Endometrial microvascular endothelial cells (primary cell): ENCODE measurements around the gene ABCG1. TPM values are rescaled to one million over a fixed set of nuclear protein-coding genes. Genes with fewer than 3 reads are reported as not detected.

Experiments
- in situ Hi-C: cut with HindIII; loops from 2 replicates; pipeline ENCODE4 v1.10.0; 2017; ENCODE audit warnings: low sequenced_read_pairs, low pct_unique_long_range_greater_than_20kb; ENCODE audit errors: inconsistent ontology term
- total RNA-seq: library from RNA; depleted of rRNA; stranded (reverse); fragments of >200 nt; gene quantifications from one replicate; pipeline ENCODE4 v1.2.3, GENCODE V29; 2015; ENCODE audit errors: inconsistent ontology term

ABCG1 gene
- total RNA-seq, 1 donor from 2014 or later, result 6.0 TPM

DNA sequence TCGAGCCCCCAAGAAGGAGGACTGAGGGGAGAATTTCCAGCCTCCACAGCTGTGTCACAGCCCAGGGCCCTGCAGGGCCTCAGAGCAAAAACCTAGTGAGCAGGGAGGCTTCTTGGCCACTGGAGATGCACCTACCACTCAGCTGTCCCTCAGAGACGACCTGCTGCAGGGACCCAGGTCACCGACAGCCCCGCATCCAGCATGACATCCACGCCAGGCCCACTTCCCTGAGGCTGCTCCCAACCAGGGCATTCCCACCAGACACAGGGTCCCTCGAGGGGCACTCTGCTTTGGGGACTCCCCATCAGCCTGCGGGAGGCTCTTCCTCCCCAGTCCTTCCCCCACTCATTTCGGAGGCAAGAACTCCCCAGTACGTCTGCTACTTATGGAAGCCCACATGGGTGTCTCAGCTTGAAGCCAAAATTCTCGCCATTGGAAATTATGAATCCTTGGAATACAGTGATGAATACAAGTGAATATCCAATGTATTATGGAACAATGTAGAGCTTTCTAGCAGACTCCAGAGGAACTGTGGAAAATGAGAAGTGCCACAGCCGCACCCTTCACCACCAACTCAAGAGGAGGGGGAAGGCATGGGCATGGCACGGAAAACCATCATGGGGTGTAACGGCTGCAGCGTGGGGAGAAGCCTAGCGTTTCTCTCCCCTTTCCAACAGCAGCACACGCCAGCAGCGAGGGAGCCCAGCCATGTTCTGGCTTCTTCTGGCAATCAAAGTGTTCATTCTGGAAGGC lies 89.4 kb downstream of the ABCG1 start:
- in situ Hi-C loops, result no loop called here

DNA sequence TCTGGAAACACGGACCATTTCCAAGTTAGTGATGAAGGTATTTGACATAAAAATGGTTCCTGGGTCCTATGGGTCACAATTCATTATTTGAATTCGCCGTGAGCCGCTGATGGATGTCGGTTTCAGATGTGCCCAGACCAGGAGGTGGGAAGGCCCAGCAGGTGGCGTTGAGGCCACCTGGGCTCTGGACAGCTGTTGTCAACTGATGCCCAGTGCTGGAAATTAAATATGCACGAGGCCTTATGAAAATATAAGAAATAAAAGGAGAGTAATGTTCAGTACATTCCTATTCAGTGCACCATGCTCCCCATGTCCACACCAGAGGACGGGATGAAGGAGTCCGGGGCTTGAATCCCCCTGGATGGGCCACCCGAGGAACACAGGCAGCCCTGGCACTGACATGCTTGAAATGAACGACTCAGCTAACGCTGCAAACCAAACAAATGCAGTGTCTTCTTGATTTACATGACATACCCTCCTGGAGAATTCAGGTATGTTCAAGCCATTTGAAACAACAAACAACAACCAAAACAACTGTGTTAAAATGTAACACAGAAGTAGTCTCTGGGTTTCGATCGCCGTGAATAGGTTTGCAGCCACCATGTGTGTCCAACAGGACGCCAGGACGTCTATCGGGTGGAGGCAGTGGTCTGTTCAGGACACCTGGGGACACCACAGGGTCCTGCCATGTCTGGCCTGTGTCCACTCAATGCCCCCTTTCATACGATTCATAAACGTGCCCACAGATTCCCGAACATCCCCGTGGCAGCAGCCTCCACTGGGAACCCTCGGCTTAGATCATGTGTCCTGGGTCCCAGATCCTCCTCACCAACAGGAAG lies 90.2 kb downstream of the ABCG1 start:
- in situ Hi-C loops, result no loop called here

DNA sequence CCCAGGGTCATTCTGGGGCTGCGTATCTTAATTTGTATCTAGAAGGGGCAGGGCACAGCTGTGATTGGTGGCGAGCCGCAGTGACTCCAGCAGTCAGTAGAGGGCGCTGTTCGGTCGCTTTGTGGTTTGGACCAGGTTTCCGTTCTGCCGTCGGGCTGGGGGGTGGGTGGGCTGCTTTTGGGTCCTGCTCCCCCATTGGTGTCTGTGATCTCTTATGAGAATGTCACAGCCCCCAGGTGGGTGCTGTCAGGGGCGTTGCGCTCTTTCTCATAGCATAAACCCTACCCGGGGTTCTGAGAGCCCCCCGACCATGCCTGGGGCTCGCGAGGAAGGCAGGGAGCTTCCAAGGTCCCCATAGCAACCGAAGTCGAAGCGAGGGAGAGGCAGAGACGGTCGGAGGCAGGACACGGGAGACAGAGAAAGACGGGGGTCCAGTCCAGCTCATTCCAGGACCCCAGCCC lies 90.8 kb downstream of the ABCG1 start:
- in situ Hi-C loops, result no loop called here

DNA sequence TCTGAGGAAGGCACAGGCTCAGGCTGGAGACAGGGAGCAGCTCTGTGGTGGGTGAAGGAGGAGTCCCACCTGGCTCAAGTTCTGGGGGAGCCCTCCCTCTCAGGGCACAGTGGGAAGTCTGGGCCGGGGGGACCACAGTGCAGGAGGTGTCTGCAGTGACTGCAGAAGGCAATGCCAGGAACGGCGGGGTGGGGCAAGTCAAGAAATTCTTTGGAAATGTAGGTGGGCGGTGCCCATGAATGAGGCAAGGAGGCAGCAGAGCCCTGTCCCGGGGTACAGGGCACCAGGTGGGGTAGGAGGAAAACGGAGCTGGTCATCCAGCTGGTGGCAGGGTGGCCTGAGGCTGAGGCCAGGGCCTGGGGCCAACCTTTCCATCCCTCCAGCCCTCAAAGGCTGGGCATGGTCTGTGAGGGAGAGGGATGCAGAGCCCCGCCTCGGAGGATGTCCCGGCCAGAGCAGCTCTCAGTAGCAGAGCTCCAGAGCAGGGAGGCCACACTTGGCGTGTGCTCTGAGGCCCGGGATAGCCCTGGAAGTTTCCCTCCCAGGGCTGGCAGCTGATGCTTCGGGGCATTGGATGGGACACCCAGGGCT lies 91.6 kb downstream of the ABCG1 start:
- in situ Hi-C loops, result no loop called here

DNA sequence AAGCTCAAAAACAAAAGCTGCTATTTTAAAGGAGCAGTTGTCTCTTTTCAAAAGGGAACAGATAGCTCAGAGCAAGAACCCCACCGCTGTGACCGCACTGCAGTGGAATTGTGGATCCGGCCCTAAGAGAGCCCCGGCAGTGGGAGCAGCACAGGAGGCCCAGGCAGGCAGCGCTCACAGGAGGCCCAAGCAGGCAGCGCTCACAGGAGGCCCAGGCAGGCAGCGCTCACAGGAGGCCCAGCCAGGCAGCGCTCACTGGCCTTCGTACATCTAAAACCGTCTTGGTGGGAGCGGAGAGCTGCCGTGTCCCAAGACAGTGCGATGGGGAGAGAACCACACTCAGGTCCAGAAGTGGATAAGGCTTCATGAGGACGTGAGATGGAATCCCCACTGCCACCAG lies 92.2 kb downstream of the ABCG1 start:
- in situ Hi-C loops, result no loop called here

DNA sequence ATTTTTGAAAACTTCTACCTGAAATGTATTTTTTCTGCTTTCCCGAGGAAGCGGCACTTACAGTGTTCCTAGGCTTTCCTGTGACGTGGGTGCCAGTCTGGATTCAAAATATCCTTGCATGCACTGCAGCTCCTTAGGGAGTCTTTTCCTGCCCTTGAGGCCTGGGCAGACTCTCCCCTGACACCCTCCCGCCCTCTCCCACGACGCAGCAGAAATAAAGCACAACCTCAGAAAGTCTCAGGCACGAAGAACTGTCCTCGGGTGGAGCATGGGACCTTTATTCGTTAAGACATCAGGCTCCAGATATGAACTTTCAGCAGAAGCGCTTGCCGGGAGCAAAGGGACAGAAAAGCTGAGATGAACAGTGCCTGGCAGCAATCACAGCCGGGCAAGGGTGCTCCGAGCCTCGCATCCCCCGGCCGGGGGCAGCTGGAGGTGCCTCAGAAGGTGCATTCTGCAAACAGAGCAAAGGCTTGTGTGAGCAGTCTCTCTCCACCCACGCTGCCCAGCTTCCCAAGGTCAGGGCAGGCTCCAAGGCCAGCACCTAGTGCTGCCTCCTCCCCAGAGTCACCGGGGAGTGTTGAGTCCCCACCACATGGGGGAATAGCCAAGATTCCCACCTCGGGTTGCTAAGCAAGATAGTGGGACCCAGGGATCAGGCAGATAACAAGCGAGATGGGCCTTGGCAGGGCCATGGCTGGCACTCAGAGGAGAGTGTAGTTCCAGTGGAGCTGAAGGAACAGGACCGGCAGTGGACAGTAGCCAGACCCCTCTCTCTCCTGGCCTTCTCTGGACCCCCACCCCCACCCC lies 93.1 kb downstream of the ABCG1 start:
- in situ Hi-C loops, result no loop called here

DNA sequence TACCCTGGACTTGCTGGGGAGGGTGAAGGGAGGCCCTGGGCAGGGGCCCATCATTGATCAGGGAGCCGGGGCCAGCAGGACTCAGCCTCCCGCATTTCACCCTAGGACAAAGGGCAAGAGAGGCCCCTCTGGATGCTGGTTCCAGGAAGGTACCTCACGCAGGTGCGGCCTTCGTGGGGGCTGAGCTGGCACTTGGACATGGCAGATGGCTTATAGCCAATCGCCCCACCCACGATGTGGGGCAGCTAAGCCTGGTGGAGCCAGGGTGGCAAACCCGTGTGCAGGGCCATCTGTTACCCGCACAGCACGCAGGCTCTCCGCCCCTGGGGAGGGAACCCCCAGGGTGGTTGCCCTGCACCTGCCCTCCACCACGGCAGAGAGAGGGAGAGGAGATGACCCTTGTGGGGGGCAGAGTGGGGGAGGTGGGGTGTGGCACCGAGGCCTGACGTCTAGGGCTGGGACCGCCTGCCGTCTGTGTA lies 93.7 kb downstream of the ABCG1 start:
- in situ Hi-C loops, result no loop called here

DNA sequence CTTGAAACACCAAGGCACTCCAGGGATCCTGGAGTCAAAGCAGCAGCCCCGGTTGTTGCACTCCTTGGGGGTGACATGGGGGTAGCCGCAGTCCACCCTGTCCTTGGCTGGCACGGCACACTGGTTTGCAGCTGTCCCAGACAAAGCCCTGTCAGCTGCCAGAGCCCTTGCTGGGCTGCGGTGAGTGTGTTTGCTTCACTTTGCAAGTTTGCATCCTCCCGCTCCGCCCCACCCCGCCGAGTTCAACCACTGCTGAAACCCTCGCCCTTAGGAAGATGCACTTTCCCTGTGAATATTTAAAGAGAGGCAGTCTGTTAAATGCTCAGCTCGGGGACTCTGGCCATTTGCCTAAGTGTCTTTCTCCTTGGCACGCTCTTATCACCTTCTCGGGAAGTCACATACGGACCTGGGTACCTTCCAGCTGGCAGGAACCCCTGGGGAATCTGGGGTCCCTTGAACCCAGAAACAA lies 94.6 kb downstream of the ABCG1 start:
- in situ Hi-C loops, result no loop called here

DNA sequence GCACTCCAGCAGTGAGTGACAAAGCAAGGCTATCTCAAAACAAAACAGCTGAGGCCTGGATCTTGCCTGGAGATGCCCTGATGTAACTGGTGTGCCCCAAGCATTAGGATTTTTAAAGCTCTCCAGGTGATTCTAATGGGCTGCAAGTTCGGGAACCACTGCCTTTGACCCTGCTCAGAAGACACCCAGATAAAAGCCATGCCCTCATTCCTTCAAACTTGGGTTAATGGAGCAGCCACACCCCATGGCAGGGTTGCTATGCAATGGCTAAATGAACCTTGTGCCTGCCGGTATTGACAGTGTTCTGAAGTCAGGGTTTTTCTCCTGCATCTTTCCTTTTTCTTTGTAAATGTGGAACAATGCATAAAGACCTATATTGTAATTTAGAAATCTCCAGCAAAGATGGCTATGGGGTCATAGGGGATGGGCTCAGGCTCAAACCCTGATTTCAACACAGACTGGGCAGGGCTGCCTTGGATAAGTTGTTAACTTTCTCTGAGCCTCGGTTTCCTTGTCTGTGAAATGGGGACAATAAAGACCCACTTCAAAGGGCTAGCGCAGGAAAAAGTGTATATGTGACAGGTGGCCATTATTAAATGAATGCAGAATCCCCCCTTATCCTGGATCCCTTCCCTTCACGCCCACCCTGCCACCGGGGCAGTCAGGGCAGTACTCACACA lies 95.8 kb downstream of the ABCG1 start:
- in situ Hi-C loops, result no loop called here

DNA sequence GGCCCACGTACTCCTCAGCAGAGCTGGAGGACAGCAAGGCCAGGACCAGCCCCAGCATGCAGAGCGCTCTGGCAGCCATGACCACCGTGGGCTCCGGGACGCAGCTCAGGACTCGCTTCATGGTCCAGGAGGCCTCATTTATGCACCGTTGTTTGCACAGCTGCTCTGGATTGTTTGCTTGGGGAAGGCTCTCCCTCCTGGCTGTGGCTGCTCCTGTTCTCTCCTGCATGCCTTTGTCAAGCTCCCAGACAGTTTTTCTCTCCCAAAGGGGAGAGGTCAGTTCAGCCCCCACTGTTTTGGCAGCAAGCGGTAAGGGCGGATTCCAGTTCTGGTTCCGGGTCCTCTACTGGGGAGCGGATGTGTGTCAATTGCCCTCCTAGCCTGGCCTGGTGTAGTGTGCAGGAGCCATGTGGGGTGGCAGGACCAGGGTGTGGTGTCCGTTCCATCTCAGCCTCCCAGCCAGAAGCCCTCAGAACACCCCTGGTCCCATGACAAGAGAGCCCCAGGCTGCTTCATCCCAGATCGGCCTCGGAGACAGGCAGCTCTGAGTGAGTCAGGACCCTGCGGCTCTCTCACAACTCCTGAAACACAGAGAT lies 96.5 kb downstream of the ABCG1 start, which contains the start of gene TFF3:
Gene TFF3, minus strand, starts transcription at position 114 of the 596 bp plus-strand sequence. Its CDS starts 35 bp downstream, at position 79.
- in situ Hi-C loops, result no loop called here

DNA sequence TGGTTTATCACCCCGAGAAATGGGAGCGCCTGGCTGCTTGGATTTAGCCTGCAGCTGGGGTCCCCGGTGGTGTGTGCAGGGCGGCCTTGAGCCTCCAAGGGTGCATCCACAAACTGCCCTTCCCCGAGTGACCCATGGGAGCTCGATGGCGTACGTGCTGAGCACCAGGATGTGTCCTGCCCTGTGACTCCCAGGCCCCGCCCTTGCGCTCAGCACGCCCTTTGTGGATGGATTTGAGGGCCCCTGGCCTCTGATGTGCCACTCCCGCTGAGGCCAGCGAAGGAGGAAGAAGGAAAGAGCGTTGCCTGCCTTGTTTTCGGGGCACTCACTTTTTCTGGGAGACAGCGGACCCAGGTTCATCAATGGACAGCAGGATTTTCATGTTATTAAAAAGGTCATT lies 98.0 kb downstream of the ABCG1 start:
- in situ Hi-C loops, result no loop called here

DNA sequence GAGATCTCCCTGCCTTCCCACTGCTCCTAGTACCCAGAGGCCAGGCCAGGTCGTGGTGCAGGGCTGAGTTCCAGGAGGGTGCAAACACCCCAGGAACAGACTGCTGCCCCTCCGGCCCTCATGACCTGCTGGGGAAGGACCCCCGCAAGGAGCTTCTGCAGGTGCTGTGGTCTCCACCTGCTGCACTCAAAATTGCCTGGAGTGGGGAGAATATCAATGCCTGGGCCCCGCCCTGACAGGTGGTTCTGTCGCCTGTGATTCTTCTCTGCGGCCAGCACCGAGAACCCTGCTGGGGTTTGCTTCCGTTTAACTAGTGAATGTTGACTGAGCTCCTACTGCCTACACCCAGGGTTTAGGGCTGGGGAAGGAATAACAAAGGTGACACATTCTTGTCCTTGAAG lies 98.4 kb downstream of the ABCG1 start:
- in situ Hi-C loops, result no loop called here

DNA sequence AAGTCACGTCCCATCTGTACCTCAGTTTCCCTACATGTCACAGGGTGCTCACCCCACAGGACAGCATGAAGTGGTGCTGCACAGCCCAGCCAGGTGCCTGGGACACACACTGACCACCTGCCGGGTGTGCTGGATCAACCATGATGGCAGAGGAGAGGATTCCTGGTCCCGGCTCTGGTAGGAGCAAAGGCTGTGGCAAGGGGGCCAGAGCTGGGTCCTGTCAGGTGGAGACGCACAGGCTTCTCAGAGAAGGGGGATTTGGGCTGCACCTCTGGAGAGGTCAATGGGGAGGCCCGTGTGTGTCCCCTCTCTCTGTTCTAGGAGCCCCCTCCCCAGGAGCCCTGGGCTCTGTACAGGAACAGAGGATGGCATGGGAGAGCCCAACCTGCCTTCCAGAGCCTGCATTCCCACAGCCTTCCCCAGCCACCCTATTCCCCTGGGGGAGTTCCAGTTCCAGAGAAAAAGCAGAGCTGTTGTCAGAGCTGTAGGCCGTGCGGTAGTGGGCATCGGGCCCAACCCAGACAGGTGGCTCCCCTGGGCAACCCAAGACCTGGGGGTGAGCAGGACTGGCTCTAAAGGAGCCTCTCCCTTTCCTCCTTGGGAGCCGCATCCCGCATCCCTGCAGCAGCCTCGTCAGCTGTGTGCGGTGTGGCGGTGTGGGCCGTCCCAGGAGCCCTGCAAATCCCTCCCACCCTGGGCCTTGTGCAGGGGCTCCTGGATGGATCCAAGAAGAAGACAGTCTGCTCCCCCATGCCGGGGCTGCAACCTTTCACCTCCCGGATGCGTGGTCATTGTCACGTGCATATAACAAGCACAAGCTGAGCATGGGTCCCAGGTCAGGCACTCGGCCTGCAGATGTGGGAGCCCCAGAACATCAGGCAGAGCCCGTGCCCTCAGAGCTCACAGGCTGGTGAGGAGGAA lies 99.1 kb downstream of the ABCG1 start:
- in situ Hi-C loops, result no loop called here

DNA sequence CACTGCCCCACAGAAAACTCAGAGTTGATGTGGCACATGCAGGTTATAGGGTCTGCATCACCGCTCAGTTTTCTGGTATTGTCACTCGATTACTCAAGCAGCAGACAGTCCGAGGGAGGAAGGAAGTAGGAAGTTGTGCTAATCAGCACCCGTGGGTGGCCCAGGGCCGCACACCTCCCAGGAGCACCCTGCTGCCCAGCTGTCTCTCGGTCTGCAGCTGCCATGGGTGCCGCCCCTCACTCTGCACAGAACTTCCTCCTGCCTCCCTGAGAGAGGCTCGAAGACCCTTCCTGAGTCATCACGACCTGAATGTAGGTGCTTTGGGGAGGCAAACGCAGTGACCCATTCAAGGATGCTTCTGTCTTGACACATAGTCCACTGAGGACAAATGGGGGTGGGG lies 100.4 kb downstream of the ABCG1 start:
- in situ Hi-C loops, result no loop called here

DNA sequence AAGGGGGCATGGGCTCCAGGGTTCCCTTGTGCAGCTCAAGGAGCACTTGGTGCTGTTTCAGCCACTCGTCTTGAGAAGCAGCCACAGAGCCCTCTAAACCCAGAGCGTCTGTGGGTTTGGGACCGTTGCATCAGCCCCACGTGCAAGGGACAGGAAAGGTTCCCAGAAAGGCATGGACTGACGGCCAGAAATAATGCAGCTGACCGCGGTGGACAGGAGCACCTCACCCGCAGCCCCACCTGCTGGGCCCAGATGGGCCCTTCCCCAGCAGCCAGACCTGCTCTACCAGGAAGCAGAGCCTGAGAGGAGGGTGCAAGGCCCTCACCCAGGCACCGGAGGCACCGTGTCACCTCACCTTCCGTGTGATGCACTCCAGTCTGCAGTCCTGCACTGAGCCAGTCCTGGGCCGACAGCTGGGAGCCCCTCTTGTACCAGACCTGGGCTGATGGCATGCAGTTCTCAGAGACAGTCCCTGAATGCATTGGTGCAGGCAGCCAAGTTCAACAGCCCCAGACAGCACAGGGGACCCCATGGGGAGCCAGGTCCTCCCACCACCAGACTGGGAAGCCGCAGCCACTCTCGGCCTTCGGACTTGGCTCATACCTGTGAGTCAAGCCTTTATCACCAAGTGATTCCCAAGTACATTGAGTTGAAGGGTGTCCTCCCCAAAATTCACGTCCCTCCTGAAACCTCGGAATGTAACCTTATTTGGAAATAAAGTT lies 101.1 kb downstream of the ABCG1 start:
- in situ Hi-C loops, result no loop called here

DNA sequence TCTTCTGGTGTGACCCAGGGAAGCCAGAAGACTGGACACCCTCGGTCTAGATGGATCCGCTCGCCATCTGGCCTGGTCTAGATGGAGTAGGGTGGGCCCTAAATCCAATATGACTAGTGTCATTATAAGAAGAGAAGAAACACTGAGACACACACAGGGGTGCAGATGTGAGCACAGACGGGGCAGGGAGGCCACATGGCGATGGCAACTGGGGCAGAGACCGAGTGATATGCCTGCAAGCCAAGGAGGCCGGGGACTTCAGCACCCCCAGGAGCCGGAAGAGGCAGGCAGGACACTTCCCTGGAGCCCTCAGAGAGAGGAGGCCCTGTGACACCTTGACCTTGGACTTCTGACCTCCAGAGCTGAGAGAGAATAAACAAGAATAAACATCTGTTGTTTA lies 101.9 kb downstream of the ABCG1 start:
- in situ Hi-C loops, result no loop called here
